Right ventricle myocardium inferior (tissue), 1 donor: ENCODE results near the gene CYYR1. TPM values are rescaled to one million over a fixed set of nuclear protein-coding genes. Genes with fewer than 3 reads are reported as not detected.

ENCODE experiments used
- ATAC-seq: fragments of 200-7000 bp; cut with Tn5 transposase; one replicate; pipeline ENCODE4 v1.9.1; 2020; ENCODE audit warnings: mild to moderate bottlenecking, moderate library complexity
- DNase-seq: peaks from one replicate; pipeline ENCODE4 v3.0.0; 2021; ENCODE audit errors: missing footprints
- intact Hi-C: fragments of 100-400 bp; cut with DNase I; formaldehyde crosslinking; loops from one replicate; pipeline ENCODE4 v1.11.0; 2022
- total RNA-seq: library from RNA; stranded (reverse); fragmentation: NEBNext Ultra II Directional; extraction: Animal tissue kit (Norgen Biotek cat#: 25700); gene quantifications from one replicate; pipeline ENCODE4 v1.2.1, GENCODE V29; 2021
- donor health status: DM: no; HTN: yes; CAD: no; lungs with severe emphysema.

Gene CYYR1
- total RNA-seq, 1 donor from 2014 or later = 27.3 TPM

GRCh38 chr21:26559099-26559498 lies 14.0 kb downstream of the CYYR1 start:
- ATAC-seq = no peak

GRCh38 chr21:26557106-26557505 lies 16.0 kb downstream of the CYYR1 start:
- DNase-seq = no peak
- ATAC-seq = no peak
- intact Hi-C loops = no loop called here

More at GRCh38 chr21:26559099-26559498, 14.0 kb downstream of the CYYR1 start:
- intact Hi-C loops = no loop called here
- DNase-seq = no peak

GRCh38 chr21:26555540-26556146 lies 17.4 kb downstream of the CYYR1 start:
- ATAC-seq (no peak), DNase-seq (no peak)

DNA sequence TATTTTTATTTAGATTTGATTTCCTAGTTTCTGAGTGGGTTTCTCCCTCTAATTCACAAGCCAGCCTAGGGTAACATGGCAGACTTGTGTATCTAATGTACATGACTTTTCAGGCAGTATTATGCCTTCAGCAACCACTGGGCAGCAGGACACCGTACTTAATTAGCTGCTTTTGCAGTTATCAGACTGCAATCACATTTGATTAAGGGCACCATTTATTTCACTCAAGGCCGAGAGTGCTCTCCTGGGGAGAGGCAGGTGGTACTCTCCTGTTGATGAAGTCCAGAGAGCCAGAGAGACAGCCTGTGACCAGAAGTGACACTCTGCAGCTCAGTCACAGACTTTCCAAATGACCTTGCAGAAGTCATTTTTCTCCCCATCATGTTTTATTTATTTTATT lies 18.7 kb downstream of the CYYR1 start:
- intact Hi-C loops = no loop called here
- ATAC-seq = no peak

More at GRCh38 chr21:26555540-26556146, 17.4 kb downstream of the CYYR1 start:
- intact Hi-C loops = no loop called here

DNA sequence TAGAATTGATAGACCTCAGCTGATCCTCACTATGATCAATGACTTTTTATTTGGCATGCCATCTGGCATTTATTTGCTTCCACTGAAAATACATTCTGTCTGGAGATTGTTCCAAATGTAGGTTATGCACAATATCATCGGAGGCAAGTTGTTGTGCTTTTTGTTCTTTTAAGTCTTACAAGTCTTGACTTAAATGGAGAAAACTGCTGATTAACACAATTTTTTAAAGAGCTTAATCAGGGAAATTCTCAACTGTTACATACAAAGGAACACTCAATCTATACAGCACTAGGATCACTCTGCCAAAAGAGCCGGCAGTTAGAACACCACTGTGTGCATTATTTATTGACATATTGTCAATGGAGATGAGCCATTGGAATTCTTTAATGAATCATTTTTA lies 19.2 kb downstream of the CYYR1 start:
- no peak for DNase-seq
- no peak for ATAC-seq
- intact Hi-C loops = no loop called here

More for the DNA sequence above, 18.7 kb downstream of the CYYR1 start:
- DNase-seq = no peak

- ATAC-seq (no peak), DNase-seq (no peak)
- intact Hi-C loops = no loop called here
These were observed 22.8 kb downstream of the CYYR1 start for GRCh38 chr21:26550326-26550725.

DNA sequence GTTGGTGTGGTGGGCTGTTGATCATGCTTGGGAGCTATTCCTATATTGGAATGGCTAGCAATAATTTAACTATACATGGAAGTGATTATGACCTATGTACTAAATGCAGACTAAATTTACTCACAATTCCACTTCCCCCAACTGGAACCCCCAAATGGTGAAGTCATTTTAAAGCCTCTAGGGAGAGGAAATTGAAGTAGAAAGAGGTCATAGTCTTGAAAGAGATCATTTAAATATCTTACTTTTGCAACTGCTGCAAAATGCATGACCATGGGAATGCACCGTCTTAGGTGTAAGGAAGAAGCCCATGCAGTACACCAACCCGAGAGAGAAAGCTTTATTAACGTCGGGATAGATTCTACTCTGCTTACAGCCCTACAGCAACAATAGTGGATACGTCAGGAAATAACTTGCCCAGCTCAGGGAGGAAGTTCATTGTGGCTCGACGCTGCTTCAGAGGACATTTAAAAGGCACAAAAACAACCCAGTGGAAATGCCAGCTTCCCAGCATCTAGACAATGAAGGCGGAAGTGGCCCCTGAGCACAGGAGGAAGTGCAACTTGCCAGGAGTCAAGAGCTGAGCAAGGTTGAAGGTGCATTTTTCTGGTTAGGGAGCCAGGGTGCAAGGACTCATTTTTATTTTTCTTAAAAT lies 26.5 kb downstream of the CYYR1 start:
- peak; percentile 43 for DNase-seq

GRCh38 chr21:26544201-26544775 lies 28.8 kb downstream of the CYYR1 start:
- ATAC-seq = no peak

More for the DNA sequence above, 26.5 kb downstream of the CYYR1 start:
- intact Hi-C loops = no loop called here
- peak; percentile 60 for ATAC-seq

GRCh38 chr21:26540651-26541050 lies 32.4 kb downstream of the CYYR1 start:
- ATAC-seq (no peak), DNase-seq (no peak)
- intact Hi-C loops = no loop called here

More at GRCh38 chr21:26544201-26544775, 28.8 kb downstream of the CYYR1 start:
- no peak for DNase-seq
- intact Hi-C loops = no loop called here

DNA sequence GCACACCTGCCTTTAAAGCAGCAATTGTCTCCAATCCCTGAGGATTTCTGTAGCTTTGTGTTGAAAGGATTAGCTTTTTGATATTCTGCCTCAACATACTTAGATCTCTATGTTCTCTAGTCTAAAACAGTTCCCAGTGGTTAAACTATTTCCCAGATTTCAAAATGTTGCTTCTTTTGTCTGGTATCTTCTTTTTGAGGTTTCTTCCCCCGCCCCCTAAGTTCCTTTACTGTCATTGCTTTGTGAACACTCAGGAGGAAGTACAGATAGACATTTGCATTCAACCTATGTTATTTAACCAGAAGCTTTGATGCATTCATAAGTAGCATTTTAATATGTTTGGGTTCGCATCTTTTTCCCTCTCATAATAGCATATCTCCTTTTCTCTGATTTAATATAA lies 33.5 kb downstream of the CYYR1 start:
- ATAC-seq (no peak), DNase-seq (no peak)
- intact Hi-C loops = no loop called here

DNA sequence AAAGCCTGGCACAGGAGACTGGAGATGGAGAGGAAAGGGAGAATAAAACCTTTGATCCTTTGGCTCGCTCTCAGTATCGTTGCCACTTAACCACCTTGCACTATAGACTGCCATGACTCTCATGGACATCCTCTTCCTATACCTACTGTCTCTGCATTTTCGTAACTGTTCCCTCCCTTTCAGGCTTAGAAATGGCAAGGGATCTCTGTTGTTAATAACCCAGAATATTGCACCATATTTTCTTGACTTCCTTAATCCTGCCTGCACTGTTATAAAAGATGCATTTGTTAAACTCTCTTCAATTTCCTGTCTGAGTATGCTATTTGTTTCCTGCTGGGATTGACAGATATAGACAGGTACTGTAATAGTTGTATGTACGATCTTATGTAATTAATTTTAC lies 38.6 kb downstream of the CYYR1 start:
- DNase-seq (no peak), ATAC-seq (no peak)
- intact Hi-C loops = no loop called here

DNA sequence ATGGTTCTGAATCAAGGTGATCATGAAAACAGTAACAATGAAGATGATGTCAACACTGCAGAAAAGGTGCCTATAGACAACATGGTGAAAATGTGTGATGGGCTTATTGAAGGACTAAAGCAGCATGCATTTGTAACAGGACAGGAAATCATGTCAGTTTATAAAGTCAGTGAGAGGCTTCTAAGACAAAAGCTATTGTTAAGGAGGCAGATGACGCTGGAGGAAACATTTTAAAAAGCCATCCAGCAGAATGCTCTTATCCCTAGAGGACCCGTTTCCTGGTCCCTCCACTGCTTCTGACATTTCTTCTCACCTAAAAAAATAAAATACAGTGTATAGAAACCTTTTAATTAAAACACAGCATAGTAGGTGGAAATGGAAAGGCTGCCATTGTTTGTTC lies 40.9 kb downstream of the CYYR1 start:
- intact Hi-C loops = no loop called here
- ATAC-seq (no peak), DNase-seq (no peak)

GRCh38 chr21:26529526-26529925 lies 43.6 kb downstream of the CYYR1 start:
- intact Hi-C loops = no loop called here
- ATAC-seq = no peak
- DNase-seq = no peak

- intact Hi-C loops = no loop called here
- DNase-seq (no peak), ATAC-seq (no peak)
These were observed 44.2 kb downstream of the CYYR1 start for GRCh38 chr21:26528882-26529281.

GRCh38 chr21:26522704-26523103 lies 50.4 kb downstream of the CYYR1 start:
- DNase-seq (no peak), ATAC-seq (no peak)
- intact Hi-C loops = no loop called here

DNA sequence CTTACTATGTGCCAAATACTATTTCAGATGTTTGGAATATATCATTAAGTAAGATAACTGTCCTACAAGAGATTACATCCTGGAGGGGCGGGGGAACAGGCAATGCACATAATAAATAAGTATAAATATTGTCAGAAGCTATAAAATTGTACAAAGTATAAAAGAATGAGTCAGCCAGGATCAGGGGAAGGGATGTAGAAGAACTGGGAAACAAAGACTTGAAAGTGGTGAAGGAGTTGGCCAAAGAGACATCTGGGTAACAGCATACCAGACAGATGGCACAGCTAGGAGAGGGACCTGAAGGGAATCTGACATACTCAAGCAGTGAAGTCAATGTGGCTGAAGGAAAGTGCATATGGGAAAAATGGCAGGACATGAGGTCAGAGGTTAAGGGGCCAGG lies 53.9 kb downstream of the CYYR1 start:
- intact Hi-C loops = no loop called here
- DNase-seq (no peak), ATAC-seq (no peak)

GRCh38 chr21:26515257-26515656 lies 57.8 kb downstream of the CYYR1 start:
- DNase-seq = no peak
- ATAC-seq = no peak
- intact Hi-C loops = no loop called here

- no peak for ATAC-seq
- intact Hi-C loops = no loop called here
- DNase-seq = no peak
These were observed 59.9 kb downstream of the CYYR1 start for GRCh38 chr21:26513212-26513611.

DNA sequence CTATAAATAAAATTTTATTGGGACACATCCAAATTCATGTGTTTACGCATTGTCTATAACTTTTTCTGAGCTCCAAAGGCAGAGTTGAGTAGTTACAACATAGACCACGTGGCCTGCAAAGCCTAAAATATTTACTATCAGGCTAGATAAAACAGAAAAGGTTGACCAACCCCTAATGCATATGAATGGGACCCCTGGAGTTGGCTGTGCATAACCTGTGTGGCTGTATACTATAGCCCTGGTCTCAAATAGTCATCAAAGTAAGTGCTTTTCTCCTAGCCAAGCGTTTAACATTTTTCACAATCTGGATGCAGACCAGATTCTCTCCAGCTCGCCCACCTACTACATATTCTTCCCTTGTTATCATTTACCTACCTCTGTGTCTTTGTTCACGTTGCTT lies 60.4 kb downstream of the CYYR1 start:
- intact Hi-C loops = no loop called here
- DNase-seq = no peak
- no peak for ATAC-seq

GRCh38 chr21:26508903-26509302 lies 64.2 kb downstream of the CYYR1 start:
- DNase-seq (no peak), ATAC-seq (no peak)
- intact Hi-C loops = no loop called here
